Suprapubic skin (tissue), 4 donors: ENCODE results near the gene IFNE. TPM values are rescaled to one million over a fixed set of nuclear protein-coding genes. Genes with fewer than 3 reads are reported as not detected.

Experiments
- DNase-seq, 2 donors: peaks; one replicate each; pipeline ENCODE4 v3.0.0-alpha.2; 2019; ENCODE audit warnings: low spot score in 2 of 2
- H3K27ac ChIP-seq: fragments of 200-600 bp; sonication (generic); one replicate; pipeline ENCODE4 v1.5.1; 2019
- H3K27me3 ChIP-seq: fragments of 200-600 bp; sonication (generic); one replicate; pipeline ENCODE4 v1.5.1; 2019
- H3K36me3 ChIP-seq: fragments of 200-600 bp; sonication (generic); one replicate; pipeline ENCODE4 v1.5.1; 2019
- H3K4me1 ChIP-seq: fragments of 200-600 bp; sonication (generic); one replicate; pipeline ENCODE4 v1.5.1; 2019
- H3K4me3 ChIP-seq: fragments of 200-600 bp; sonication (generic); one replicate; pipeline ENCODE4 v1.5.1; 2019; ENCODE audit warnings: mild to moderate bottlenecking
- H3K9me3 ChIP-seq: fragments of 200-600 bp; sonication (generic); one replicate; pipeline ENCODE4 v1.5.1; 2019
- EP300 ChIP-seq: sonication (generic); formaldehyde crosslinking; IDR thresholded peaks from one replicate; pipeline ENCODE4 v1.6.1; 2017; ENCODE audit warnings: antibody characterized with exemption
- POLR2A ChIP-seq, 2 donors: fragments of 450-650 bp; IDR thresholded peaks; one replicate each; pipeline ENCODE4 v1.6.1; 2017; ENCODE audit warnings: antibody characterized with exemption in 2 of 2, mild to moderate bottlenecking in 2 of 2, moderate library complexity in 2 of 2
- POLR2AphosphoS5 ChIP-seq, 3 donors: sonication (generic); formaldehyde crosslinking; IDR thresholded peaks; one replicate each; pipeline ENCODE4 v1.6.1; 2017; ENCODE audit warnings: antibody characterized with exemption in 3 of 3
- WGBS: methylation state at CpG from one replicate; pipeline ENCODE4 v1.1.5; 2018; 5-methylcytosine and 5-hydroxymethylcytosine counted together
- total RNA-seq, 4 donors: library from RNA; depleted of rRNA; stranded (reverse); fragments of >200 nt; gene quantifications; one replicate each; pipeline ENCODE4 v1.1.0, GENCODE V29; 2016
- TF ChIP-seq, protein P1 (sequence below), 2 donors: fragments of 200-600 bp in 1 of 2; fragments of 450-650 bp in 1 of 2; sonication (generic) in 1 of 2; IDR thresholded peaks; one replicate each; pipeline ENCODE4 v1.5.1; 2016 to 2019; ENCODE audit warnings: antibody characterized with exemption in 2 of 2, mild to moderate bottlenecking in 1 of 2, moderate library complexity in 1 of 2

IFNE gene
- total RNA-seq, 4 donors from 2014 or later = not detected

DNA sequence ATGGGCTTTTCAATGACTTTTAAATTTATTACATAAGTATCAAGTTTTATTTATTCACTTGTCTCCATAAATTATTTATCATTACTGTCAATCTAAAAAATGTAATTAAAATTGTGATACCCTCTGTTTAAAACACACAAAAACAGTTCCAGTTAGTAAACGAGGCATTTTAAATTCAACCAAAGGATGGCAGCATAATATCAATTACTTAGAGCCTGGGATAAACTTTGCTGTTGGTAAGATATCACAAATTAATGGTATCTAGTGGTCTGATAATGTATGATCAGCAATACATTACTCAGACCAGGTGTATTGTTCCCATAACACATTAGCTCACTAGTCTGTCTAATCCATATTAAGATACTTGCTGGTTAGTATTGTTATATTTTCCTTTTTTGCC lies 9.6 kb upstream of the IFNE start:
- H3K27ac ChIP-seq = no peak overlapping the region
- H3K4me1 ChIP-seq = no peaks in the 10 kb centered on the region
- no peak for DNase-seq
- no peak for TF ChIP-seq EP300
- no peak for TF ChIP-seq POLR2AphosphoS5 (IDR thresholded peaks at IDR 0.05)
- TF ChIP-seq, protein P1, sequence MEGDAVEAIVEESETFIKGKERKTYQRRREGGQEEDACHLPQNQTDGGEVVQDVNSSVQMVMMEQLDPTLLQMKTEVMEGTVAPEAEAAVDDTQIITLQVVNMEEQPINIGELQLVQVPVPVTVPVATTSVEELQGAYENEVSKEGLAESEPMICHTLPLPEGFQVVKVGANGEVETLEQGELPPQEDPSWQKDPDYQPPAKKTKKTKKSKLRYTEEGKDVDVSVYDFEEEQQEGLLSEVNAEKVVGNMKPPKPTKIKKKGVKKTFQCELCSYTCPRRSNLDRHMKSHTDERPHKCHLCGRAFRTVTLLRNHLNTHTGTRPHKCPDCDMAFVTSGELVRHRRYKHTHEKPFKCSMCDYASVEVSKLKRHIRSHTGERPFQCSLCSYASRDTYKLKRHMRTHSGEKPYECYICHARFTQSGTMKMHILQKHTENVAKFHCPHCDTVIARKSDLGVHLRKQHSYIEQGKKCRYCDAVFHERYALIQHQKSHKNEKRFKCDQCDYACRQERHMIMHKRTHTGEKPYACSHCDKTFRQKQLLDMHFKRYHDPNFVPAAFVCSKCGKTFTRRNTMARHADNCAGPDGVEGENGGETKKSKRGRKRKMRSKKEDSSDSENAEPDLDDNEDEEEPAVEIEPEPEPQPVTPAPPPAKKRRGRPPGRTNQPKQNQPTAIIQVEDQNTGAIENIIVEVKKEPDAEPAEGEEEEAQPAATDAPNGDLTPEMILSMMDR (IDR thresholded peaks at IDR 0.05) = no peak
- TF ChIP-seq POLR2A (IDR thresholded peaks at IDR 0.05) = no peak
- H3K27me3 ChIP-seq = no peaks in the 10 kb centered on the region
- no peaks in the 10 kb centered on the region for H3K9me3 ChIP-seq
- no peaks in the 10 kb centered on the region for H3K36me3 ChIP-seq
- WGBS = 35% methylated on average over 1 of the region's 1 CpG
- no peak overlapping the region for H3K4me3 ChIP-seq

GRCh38 chr9:21481470-21482056 lies 550 bp downstream of the IFNE start:
- 55% methylated on average over 1 of the region's 1 CpG for WGBS
- Histone ChIP-seq H3K4me3 (no peak overlapping the region), H3K27me3 (peaks cover 2% of the 10 kb centered on the region), H3K4me1 (no peaks in the 10 kb centered on the region), H3K9me3 (no peaks in the 10 kb centered on the region), H3K36me3 (no peaks in the 10 kb centered on the region), H3K27ac (no peak overlapping the region)
- TF ChIP-seq, protein P1 (IDR thresholded peaks at IDR 0.05) = no peak
- TF ChIP-seq POLR2A (IDR thresholded peaks at IDR 0.05) (no peak), POLR2AphosphoS5 (IDR thresholded peaks at IDR 0.05) (no peak), EP300 (no peak)
- no peak for DNase-seq

DNA sequence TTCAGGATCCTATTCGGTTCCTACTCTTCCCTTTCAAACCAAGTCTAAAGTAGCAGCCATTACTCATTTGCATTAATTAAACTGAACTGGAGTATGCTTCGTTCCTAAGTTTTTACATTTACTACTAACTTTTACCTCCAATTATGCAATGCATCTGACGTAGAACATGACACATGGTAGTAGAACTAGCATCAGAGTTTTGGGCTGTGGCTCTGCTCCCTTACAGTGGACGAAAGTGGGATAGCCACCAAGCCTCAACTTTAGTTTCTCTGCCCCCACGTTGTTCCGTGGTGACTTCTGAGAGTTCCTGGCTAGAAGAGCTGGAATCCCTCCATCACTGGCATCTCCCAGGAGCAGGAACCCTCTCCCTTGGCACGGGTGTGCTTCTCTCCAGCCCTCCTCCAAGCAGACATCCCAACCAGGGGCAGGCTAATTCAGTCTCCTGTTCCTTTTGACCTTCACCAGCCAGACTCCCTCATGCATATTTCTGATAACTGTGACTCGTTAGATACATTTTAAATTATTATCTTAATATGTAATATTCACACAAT lies 2.9 kb downstream of the IFNE start:
- Histone ChIP-seq H3K36me3 (no peaks in the 10 kb centered on the region), H3K4me1 (no peaks in the 10 kb centered on the region), H3K4me3 (no peak overlapping the region), H3K9me3 (no peaks in the 10 kb centered on the region), H3K27ac (no peak overlapping the region), H3K27me3 (peaks cover 5% of the 10 kb centered on the region)
- TF ChIP-seq POLR2AphosphoS5 (IDR thresholded peaks at IDR 0.05) (no peak), POLR2A (IDR thresholded peaks at IDR 0.05) (no peak), EP300 (no peak)
- TF ChIP-seq, protein P1 (IDR thresholded peaks at IDR 0.05) = no peak
- WGBS = 71% methylated on average over 8 of the region's 8 CpGs
- DNase-seq = no peak

DNA sequence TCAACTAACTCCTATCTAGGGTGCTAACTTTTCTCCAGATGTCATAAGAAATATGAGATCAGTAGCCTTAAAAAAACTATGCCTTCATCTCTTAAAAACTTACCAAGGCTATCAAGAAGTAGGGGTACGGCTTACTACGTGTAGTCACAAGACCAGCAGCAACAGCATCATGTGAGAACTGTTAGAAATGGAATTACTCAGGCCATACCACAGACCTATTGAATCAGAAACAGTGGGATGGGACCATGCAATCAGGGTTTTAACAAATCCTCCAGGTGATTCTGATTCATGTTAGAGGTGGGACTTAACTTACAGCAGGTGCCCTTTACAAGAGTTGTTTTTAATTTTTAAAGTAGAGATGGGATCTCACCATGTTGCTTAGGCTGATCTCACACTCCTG lies 4.6 kb downstream of the IFNE start:
- TF ChIP-seq EP300 (no peak), POLR2A (IDR thresholded peaks at IDR 0.05) (no peak), POLR2AphosphoS5 (IDR thresholded peaks at IDR 0.05) (no peak)
- TF ChIP-seq, protein P1 (IDR thresholded peaks at IDR 0.05) = no peak
- H3K27me3 ChIP-seq = peaks cover 6% of the 10 kb centered on the region
- 84% methylated on average over 2 of the region's 2 CpGs for WGBS
- H3K27ac ChIP-seq = no peak overlapping the region
- H3K4me3 ChIP-seq = no peak overlapping the region
- no peaks in the 10 kb centered on the region for H3K4me1 ChIP-seq
- no peak for DNase-seq
- no peaks in the 10 kb centered on the region for H3K9me3 ChIP-seq
- no peaks in the 10 kb centered on the region for H3K36me3 ChIP-seq

DNA sequence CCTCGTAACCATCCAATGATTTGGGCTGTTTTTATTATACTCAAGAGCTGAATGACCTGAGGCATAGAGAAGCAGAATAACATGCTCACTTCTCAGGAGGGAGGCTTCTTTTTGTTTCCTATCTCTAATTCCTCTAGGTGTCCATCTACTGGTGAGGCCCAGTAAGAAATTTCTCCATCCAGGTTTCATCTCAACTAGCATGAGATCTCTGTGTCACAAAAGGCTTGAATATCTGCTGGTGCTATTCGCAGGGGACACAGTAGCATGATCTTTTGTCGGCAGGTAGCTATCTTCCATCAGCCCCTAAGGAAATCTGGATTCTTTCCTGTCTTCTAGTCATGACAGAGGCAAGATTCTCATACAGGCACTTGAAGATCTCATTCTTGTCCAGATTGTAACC lies 8.9 kb downstream of the IFNE start:
- no peak overlapping the region for H3K4me3 ChIP-seq
- no peaks in the 10 kb centered on the region for H3K9me3 ChIP-seq
- WGBS = 76% methylated on average over 3 of the region's 3 CpGs
- TF ChIP-seq, protein P1 (IDR thresholded peaks at IDR 0.05) = no peak
- TF ChIP-seq EP300 (no peak), POLR2A (IDR thresholded peaks at IDR 0.05) (no peak), POLR2AphosphoS5 (IDR thresholded peaks at IDR 0.05) (no peak)
- DNase-seq = no peak
- H3K36me3 ChIP-seq = no peaks in the 10 kb centered on the region
- H3K27me3 ChIP-seq = peaks cover 4% of the 10 kb centered on the region
- no peaks in the 10 kb centered on the region for H3K4me1 ChIP-seq
- H3K27ac ChIP-seq = no peak overlapping the region
